Activated CD4-positive, alpha-beta memory T cell treated with anti-CD3 and anti-CD28 coated beads, Interleukin-2, amount 10 ng/mL, durations not matched to agents 7 days and 5 days (primary cell): ENCODE measurements around the gene RAP1GAP. TPM values are rescaled to one million over a fixed set of nuclear protein-coding genes. Genes with fewer than 3 reads are reported as not detected.
"Not testable (repeated sequence)": the region's sequence is repeated elsewhere in the genome, so short reads cannot be mapped to it uniquely, and the experiment has no call there.

ENCODE experiments used
- CTCF ChIA-PET: fragments of 350-600 bp; sonication (Branson Sonifier 250); formaldehyde crosslinking; loops from one replicate; lab custom pipeline; 2021; ENCODE audit warnings: antibody characterized with exemption, inconsistent platforms; lab: Charles Lee
- POLR2A ChIA-PET: fragments of 350-600 bp; sonication (Branson Sonifier 250); formaldehyde crosslinking; loops from one replicate; lab custom pipeline; 2021; ENCODE audit warnings: antibody characterized with exemption; lab: Charles Lee
- DNase-seq: peaks from one replicate; pipeline ENCODE4 v3.0.0-alpha.2; 2020
- H3K27ac Mint-ChIP-seq: one replicate; pipeline ENCODE4 v1.8.0; 2021; ENCODE audit warnings: mild to moderate bottlenecking, mixed read lengths
- H3K27me3 Mint-ChIP-seq: one replicate; pipeline ENCODE4 v1.8.0; 2021; ENCODE audit warnings: mixed read lengths
- H3K36me3 Mint-ChIP-seq: one replicate; pipeline ENCODE4 v1.8.0; 2021; ENCODE audit warnings: low read depth, mixed read lengths
- H3K4me1 Mint-ChIP-seq: one replicate; pipeline ENCODE4 v1.8.0; 2021; ENCODE audit warnings: mixed read lengths
- H3K4me3 Mint-ChIP-seq: one replicate; pipeline ENCODE4 v1.8.0; 2021; ENCODE audit warnings: mild to moderate bottlenecking, mixed read lengths
- H3K9me3 Mint-ChIP-seq: one replicate; pipeline ENCODE4 v1.8.0; 2021; ENCODE audit warnings: mixed read lengths
- total RNA-seq, 2 experiments: library from RNA; stranded (reverse); gene quantifications; one replicate each; pipeline ENCODE4 v1.2.3, GENCODE V29; 2021

Gene RAP1GAP
- total RNA-seq, 2 experiments from 2014 or later: 0.15 TPM; not detected in 1

- H3K36me3 Mint-ChIP-seq: no peaks in the 10 kb centered on the region
- peaks cover 7% of the 10 kb centered on the region for H3K27me3 Mint-ChIP-seq
- H3K4me1 Mint-ChIP-seq: peaks cover 4% of the 10 kb centered on the region
- ChIA-PET POLR2A (no interaction called here), CTCF (interaction anchor here (0.9 kb wide), 1 partner anchor 1058 kb away, joined by 3 read pairs; no protein-coding TSS in a partner anchor)
- H3K4me3 Mint-ChIP-seq: no peak overlapping the region
- no peak for DNase-seq
- no peak overlapping the region for H3K27ac Mint-ChIP-seq
- no peaks in the 10 kb centered on the region for H3K9me3 Mint-ChIP-seq
Measured at GRCh38 chr1:21631944-21632887, 36.9 kb downstream of the RAP1GAP start.

DNA sequence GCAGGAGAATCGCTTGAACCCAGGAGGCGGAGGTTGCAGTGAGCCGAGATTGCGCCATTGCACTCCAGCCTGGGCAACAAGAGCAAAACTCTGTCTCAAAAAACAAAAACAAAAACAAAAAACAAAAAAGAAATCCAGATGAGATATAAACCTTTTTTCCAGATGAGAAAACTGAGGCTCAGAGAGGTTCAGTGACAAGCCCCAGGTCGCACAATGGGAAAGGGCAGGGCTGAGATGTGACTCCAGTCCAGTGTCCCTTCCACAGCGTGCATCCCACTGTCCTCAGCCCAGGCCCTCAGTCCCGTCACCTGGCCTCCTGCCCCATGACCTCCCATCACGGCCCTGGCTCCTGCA lies 37.6 kb downstream of the RAP1GAP start:
- CTCF ChIA-PET: interaction anchor here (0.9 kb wide), 1 partner anchor 1057 kb away, joined by 3 read pairs; no protein-coding TSS in a partner anchor
- H3K27ac Mint-ChIP-seq, H3K36me3 Mint-ChIP-seq, H3K4me1 Mint-ChIP-seq, DNase-seq, H3K4me3 Mint-ChIP-seq, H3K27me3 Mint-ChIP-seq, POLR2A ChIA-PET, H3K9me3 Mint-ChIP-seq: not testable (repeated sequence)

- H3K27me3 Mint-ChIP-seq: peaks cover 7% of the 10 kb centered on the region
- no peak for DNase-seq
- H3K36me3 Mint-ChIP-seq: no peaks in the 10 kb centered on the region
- no peaks in the 10 kb centered on the region for H3K9me3 Mint-ChIP-seq
- H3K4me3 Mint-ChIP-seq: no peak overlapping the region
- POLR2A ChIA-PET: no interaction called here
- H3K27ac Mint-ChIP-seq: no peak overlapping the region
- CTCF ChIA-PET: no interaction called here
- H3K4me1 Mint-ChIP-seq: peaks cover 4% of the 10 kb centered on the region
Measured at GRCh38 chr1:21630571-21631343, 38.4 kb downstream of the RAP1GAP start.

GRCh38 chr1:21629971-21630370 lies 39.2 kb downstream of the RAP1GAP start:
- Mint-ChIP-seq H3K4me3 (no peak overlapping the region), H3K4me1 (peaks cover 4% of the 10 kb centered on the region), H3K27me3 (peaks cover 7% of the 10 kb centered on the region), H3K36me3 (no peaks in the 10 kb centered on the region), H3K27ac (no peak overlapping the region), H3K9me3 (no peaks in the 10 kb centered on the region)
- DNase-seq: no peak
- ChIA-PET CTCF (no interaction called here), POLR2A (no interaction called here)

DNA sequence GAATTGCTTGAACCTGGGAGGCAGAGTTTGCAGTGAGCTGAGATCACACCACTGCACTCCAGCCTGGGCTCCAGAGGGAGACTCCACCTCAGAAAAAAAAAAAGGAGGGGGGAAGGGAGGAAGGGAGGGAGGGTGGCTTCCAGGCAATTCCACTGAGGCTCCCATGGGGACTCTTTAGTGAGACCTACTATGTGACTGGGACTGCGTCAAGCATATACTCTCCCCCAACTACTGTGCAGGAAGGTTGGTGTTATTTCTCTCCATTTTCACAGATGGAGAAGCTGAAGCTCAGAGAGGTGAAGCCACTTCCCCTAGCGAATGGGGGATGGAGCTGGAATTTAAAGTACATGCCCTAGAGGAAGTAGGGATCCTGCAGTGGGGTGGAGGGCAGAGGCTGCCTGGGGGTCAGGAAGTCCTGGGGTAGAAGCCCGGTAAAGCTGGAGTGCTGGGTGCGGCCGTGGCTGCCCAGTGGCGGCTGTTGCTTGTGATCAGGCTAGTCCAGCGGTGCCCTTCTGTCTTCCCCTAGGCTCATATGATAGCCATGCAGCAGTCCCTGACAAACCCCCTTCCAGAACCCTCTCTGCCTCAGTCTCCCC lies 40.3 kb downstream of the RAP1GAP start:
- CTCF ChIA-PET: no interaction called here
- peaks cover 4% of the 10 kb centered on the region for H3K4me1 Mint-ChIP-seq
- H3K27me3 Mint-ChIP-seq: peaks cover 9% of the 10 kb centered on the region
- H3K27ac Mint-ChIP-seq: no peak overlapping the region
- no peak overlapping the region for H3K4me3 Mint-ChIP-seq
- POLR2A ChIA-PET: no interaction called here
- no peak for DNase-seq
- H3K36me3 Mint-ChIP-seq: no peaks in the 10 kb centered on the region
- no peaks in the 10 kb centered on the region for H3K9me3 Mint-ChIP-seq

- Mint-ChIP-seq H3K36me3 (no peaks in the 10 kb centered on the region), H3K27ac (no peak overlapping the region), H3K9me3 (no peaks in the 10 kb centered on the region), H3K4me3 (no peak overlapping the region), H3K4me1 (peaks cover 2% of the 10 kb centered on the region), H3K27me3 (peaks cover 12% of the 10 kb centered on the region)
- ChIA-PET CTCF (interaction anchor here (0.7 kb wide), 1 partner anchor 1964 kb away, joined by 3 read pairs; no protein-coding TSS in a partner anchor), POLR2A (no interaction called here)
- no peak for DNase-seq
Measured at GRCh38 chr1:21626921-21627339, 42.2 kb downstream of the RAP1GAP start.

DNA sequence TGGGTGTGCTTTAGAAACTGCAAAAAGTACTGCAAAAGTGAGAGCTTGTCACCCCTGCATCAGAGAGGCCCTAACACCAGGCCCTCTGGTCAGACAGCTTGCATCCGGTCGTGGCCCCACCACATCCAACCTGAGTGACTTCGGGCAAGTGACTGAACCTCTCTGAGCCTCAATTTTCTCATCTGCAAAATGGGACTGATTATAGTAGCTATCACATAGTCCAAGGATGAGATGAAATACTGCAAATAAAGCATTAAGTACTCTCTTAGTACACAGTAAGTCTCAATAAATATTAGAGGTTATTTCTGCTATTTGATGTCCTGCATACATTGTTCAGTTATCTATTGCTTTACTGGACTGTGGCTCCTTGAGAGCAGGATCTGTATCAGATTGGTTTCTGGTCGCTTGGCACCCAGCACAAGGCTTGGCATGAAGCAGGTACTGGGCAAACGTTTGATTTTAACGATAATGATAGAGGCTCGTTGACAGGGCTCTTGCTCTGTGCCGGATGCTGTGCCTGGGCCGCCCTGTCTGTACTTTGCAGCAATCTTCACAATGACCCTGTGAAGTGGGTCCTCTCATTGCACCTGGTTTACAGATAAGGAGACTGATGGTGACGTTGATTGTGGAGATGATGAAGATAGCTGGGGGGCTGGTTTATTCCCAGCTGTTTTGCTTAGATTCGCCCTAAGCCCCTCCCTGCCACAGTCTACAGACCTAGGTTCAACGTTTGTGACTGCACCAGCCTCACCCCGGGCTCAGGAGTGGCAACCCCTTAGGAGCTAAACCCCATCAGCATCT lies 43.6 kb downstream of the RAP1GAP start:
- POLR2A ChIA-PET: no interaction called here
- Mint-ChIP-seq H3K36me3 (no peaks in the 10 kb centered on the region), H3K4me1 (peaks cover 6% of the 10 kb centered on the region), H3K27ac (no peak overlapping the region), H3K4me3 (no peak overlapping the region), H3K27me3 (peaks cover 19% of the 10 kb centered on the region), H3K9me3 (no peaks in the 10 kb centered on the region)
- DNase-seq: no peak
- CTCF ChIA-PET: no interaction called here

DNA sequence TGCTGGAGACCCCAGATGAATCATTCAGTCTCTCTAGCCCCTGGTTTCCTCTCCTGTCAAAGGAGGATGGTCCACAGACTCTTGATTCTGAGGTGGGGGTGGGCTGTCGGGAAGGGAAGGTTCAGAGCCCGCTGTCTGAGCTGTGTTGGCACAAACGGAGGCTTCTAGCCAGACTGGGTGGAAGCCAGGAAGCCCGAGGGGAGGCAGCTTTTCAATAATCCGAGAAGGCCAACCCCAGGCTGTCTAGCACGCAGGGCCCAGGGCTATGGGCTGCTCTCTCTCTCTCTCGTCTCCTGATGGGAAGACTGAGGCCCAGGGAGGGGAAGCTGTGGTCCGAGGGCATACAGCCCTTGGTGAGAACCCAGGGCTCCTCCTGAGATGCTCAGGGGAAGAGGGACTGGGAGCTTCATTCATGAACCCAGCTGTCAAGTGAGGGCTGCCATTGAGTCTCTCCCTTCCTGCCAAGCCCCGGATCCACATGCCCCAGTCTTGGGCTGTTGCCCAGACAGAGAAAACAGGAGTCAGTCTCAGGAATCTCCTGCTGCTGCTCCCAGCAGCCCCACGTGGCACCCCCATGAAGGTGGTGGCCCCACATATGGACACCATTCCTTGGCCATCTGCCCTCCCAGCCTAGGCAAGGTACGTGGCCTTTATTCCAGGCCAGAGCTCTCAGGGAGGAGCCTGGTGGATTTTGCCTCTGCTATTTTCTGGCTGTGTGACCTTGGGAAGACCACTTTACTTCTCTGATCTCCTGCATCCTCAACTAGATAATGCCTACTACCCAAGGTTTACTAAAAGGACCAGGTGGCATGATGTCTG lies 44.4 kb downstream of the RAP1GAP start:
- Mint-ChIP-seq H3K4me3 (no peak overlapping the region), H3K9me3 (no peaks in the 10 kb centered on the region), H3K27me3 (peaks cover 18% of the 10 kb centered on the region), H3K27ac (no peak overlapping the region), H3K36me3 (no peaks in the 10 kb centered on the region), H3K4me1 (peaks cover 6% of the 10 kb centered on the region)
- ChIA-PET POLR2A (no interaction called here), CTCF (no interaction called here)
- no peak for DNase-seq

DNA sequence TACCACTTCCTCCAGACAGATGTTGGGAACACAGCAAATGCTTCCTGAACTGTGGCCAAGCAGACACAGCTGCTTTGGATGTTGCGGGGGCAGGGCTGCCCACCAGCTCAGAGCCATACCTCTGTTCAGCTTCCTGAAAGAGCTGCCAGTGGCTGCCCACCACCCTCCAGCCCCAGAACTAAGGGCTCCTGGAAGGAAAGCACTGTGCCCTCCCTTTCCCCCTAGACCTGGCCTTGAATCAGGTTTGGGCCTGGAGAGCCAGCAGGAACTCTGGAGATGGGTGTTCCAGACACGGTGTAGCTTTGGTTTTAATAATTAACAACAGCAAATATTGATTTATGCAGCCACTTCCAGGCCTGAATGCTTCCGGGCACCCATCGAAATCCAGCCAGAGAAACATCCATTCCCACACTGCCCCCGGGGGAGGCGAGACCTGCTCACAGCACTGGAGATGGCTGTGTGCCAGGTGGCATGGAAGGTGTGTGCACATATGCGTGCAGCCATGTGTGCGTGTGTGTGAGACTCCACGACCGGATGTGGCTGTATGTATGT lies 45.7 kb downstream of the RAP1GAP start:
- peaks cover 15% of the 10 kb centered on the region for H3K27me3 Mint-ChIP-seq
- H3K4me3 Mint-ChIP-seq: no peak overlapping the region
- DNase-seq: no peak
- no peaks in the 10 kb centered on the region for H3K36me3 Mint-ChIP-seq
- no peaks in the 10 kb centered on the region for H3K9me3 Mint-ChIP-seq
- POLR2A ChIA-PET: no interaction called here
- peaks cover 6% of the 10 kb centered on the region for H3K4me1 Mint-ChIP-seq
- CTCF ChIA-PET: interaction anchor here (0.8 kb wide), 1 partner anchor 36 kb away, joined by 3 read pairs; no protein-coding TSS in a partner anchor
- H3K27ac Mint-ChIP-seq: no peak overlapping the region

GRCh38 chr1:21622466-21623315 lies 46.5 kb downstream of the RAP1GAP start:
- Mint-ChIP-seq H3K27ac (no peak overlapping the region), H3K4me3 (peak overlapping the region; percentile 35), H3K9me3 (no peaks in the 10 kb centered on the region), H3K36me3 (no peaks in the 10 kb centered on the region), H3K27me3 (peaks cover 15% of the 10 kb centered on the region), H3K4me1 (peaks cover 6% of the 10 kb centered on the region)
- ChIA-PET CTCF (interaction anchor here (0.8 kb wide), 1 partner anchor 37 kb away, joined by 3 read pairs; no protein-coding TSS in a partner anchor), POLR2A (no interaction called here)
- peak; percentile 59 for DNase-seq
